DMS 273 (cell line): ENCODE data around the gene ZNF665.
"Not testable (repeated sequence)": the region's sequence is repeated elsewhere in the genome, so short reads cannot be mapped to it uniquely, and the experiment has no call there.

ENCODE experiments used
- DNase-seq: peaks from one replicate; lab custom pipeline; 2025; ENCODE audit not compliant: unreplicated experiment; lab: John Stamatoyannopoulos, UW

ZNF665 gene

DNA sequence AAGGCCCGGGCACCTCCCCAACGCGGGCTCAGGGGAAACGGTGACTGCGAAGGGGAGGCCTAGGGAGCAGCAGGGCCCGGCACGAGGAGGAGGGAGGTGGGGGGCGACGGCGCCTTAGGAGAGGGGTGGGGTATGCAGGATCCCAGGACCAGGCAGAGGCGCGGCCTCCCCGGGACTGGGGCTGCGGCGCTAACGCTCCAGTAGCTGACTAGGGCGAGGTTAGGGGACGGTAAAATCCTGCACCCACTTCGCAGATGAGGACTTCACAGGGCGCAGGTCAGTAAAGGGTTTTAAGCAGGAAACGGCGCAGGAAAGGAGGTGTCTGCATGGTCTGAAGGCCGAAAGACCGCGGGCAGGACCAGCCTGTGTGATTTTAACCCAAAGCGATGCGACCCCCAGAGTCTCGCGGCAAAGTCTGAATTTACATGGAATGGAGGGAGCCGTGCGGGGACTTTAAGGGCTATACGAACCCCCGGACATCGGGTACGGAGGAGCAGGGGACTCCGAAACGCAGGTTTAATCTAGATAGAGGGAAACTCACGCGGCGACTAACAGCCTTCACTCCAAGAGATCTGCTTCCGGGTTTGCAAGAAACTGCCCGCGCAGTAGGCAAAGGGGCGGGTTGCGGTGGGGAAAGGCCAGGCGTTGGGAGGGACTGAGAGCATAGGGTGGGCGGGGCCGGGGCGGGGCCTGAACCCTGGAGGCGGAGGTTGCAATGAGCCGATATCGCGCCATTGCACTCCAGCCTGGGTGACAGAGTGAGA lies at the start of gene ZNF665:
ZNF665 (minus strand) TSS at position 588 of the 764 bp plus-strand sequence. CDS start 10,460 bp downstream, outside the sequence.
- peak; percentile 94 for DNase-seq

DNA sequence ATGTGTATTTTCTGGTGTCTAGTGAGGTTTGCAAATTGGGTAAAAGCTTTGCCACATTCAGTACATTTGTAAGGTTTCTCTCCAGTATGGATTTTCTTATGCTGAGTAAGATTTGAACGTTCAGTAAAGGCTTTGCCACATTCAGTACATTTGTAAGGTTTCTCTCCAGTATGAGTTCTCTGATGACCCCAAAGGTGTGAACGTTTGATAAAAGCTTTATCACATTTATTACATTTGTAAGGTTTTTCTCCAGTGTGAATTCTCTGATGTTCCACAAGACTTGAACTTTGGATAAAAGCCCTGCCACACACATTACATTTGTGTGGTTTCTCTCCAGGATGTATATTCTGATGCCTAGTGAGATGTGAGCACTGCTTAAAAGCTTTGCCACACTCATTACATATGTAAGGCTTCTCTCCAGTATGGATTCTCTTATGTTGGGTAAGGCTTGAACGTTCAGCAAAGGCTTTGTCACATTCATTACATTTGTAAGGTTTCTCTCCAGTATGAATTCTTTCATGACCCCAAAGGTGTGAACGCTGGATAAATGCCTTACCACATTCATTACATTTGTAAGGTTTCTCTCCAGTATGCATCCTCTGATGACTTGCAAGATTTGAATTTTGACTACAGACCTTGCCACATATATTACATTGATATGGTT lies 44.1 kb upstream of the ZNF665 start:
- DNase-seq: no peak

GRCh38 chr19:53224606-53225005 lies 31.4 kb upstream of the ZNF665 start:
- no peak for DNase-seq

GRCh38 chr19:53222716-53223115 lies 29.6 kb upstream of the ZNF665 start:
- not testable (repeated sequence) for DNase-seq

DNA sequence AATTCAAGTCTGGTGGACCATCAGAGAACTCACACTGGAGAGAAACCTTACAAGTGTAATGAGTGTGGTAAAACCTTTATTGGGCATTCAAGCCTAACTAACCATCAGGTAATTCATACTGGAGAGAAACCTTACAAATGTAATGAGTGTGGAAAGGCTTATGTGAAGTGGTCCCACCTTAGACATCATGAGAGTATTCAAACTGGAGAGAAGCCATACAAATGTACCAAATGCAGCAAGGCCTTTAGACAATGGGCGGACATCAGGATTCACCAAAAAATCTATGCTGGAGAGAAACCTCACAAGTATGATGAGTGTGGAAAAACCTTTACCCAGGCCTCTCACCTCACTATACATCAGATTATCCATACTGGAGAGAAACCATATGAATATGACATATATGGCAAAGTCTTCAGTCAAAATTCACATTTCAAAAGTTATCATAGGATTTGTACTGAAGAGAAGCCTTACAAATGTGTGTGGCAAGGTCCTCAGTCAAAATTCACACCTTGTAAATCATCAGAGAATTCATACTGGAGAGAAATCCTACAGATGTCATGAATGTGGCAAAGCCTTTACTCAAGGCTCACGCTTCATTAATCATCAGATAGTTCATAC lies 19.7 kb upstream of the ZNF665 start:
- no peak for DNase-seq

DNA sequence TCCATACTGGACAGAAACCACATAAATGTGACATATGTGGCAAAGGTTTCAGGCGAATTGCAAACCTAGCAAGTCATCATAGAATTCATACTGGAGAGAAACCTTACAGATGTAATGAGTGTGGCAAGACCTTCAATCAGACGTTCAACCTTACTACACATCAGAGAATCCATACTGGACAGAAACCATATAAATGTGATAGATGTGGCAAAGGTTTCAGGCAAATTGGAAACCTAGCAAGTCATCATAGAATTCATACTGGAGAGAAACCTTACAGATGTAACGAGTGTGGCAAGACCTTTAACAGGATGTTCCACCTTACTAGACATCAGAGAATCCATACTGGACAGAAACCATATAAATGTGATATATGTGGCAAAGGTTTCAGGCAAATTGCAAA lies 18.4 kb upstream of the ZNF665 start:
- DNase-seq: not testable (repeated sequence)

DNA sequence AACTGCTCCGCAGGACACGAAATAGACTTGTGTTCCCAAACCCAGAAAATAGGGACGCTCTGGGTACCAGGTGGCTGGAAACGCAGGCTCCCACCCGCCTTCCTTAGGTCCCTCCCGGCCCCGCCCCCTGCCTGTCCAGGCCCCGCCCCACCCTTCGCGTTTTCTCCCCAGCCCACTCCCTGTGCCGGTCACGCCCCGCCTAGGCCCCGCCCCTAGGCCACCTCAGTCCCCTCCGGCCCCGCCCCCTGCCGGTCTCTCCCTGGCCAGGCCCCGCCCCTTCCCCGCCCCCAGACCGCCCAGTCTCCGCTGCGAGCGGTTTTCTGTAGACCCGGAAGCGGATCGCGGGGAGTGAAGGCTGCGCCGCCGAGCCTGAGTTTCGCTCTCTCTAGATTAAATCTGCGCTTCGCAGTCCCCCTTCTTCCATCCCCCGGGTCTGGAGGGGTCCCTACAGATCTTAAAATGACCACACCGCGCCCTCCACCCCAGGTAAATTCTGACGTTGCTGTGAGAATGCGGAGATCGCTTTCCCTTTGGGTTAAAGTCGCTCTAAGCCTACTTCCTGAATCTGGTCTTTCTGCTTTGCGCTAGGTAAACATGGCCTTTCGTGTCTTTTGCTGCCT lies 3.7 kb upstream of the ZNF665 start:
- peak; percentile 97 for DNase-seq

DNA sequence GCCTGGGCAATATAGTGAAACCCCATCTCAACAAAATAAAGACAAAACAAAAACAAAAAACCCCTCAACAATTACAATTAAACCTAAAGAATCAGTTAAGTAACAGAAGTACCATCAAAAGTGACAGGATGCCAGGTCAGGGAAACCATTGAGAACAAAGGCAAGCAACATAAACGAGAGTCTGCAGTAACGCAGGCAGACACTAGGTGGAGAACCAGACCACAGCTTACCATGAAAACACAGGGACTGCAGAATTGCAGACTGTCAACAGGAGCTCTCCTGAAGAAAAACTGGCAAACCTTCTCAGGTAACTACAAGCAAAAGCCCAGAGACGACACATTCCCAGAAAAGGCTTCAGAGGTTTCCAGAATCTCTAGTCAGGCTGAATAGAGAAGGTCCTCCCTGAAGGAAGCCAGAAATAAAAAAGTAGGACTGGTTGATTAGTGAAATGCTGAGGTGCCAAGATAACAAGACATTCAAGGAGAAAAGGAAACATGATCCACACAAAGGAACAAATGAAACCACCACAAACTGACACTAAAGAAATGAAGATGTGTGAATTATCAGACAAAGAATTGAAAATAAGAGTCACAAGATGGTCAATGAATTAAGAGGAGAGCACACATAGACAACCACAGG lies 2.2 kb upstream of the ZNF665 start:
- DNase-seq: peak; percentile 87

- no peak for DNase-seq
These were observed 521 bp upstream of the ZNF665 start for GRCh38 chr19:53193535-53194222.

GRCh38 chr19:53190253-53190652 lies 2.9 kb downstream of the ZNF665 start:
- no peak for DNase-seq

- peak; percentile 15 for DNase-seq
These were observed 3.4 kb downstream of the ZNF665 start for GRCh38 chr19:53189691-53190198.

GRCh38 chr19:53185155-53185882 lies 7.8 kb downstream of the ZNF665 start:
- DNase-seq: not testable (repeated sequence)

DNA sequence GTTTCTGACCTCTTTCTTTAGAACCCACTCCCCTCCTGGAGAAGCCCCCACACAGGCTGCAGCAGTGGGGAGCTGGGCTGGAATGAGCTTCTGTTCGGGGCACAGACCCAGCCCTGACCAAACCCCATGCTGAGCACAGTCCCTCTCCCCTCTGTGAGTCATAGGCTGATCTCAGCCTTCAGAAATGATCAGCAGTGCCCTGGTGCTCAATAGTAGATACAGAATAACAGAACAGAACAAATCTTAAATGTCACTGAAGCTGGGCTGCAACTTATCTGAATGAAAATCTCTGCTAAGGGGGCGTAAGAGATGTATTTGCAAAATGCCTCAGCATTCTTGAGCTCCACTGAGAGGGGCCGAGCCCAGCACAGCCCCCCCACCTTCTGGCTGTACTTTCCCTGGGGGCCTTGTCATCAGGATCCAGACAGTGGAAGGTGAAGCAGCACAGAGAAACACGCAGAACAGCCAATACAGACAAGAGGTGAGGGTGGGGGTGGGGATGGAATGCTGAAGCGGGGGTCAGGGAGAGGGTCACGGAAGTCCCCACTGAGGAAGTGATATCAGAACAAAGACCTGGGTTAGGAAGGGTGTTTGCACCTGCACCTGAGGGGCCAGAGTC lies 9.9 kb downstream of the ZNF665 start:
- DNase-seq: no peak

GRCh38 chr19:53182202-53182601 lies 11.0 kb downstream of the ZNF665 start:
- DNase-seq: no peak

- no peak for DNase-seq
These were observed 15.2 kb downstream of the ZNF665 start for GRCh38 chr19:53177986-53178385.

- DNase-seq: peak; percentile 6
These were observed 20.3 kb downstream of the ZNF665 start for GRCh38 chr19:53172889-53173288.

DNA sequence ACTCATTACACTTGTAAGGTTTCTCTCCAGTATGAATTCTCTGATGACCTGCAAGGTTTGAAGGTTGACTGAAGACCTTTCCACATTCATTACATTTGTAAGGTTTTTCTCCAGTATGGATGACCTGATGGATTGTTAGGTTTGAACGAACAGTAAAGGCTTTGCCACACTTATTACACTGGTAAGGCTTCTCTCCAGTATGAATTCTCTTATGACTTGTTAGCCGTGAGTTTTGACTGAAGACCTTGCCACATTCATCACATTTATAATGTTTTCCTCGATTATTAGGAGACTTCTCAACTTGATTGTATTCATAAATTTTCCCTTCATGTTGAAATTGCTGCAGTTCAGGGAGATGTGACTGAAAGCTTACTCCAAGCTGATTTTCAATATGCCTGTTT lies 27.5 kb downstream of the ZNF665 start:
- DNase-seq: no peak

GRCh38 chr19:53161123-53161522 lies 32.0 kb downstream of the ZNF665 start:
- DNase-seq: no peak

DNA sequence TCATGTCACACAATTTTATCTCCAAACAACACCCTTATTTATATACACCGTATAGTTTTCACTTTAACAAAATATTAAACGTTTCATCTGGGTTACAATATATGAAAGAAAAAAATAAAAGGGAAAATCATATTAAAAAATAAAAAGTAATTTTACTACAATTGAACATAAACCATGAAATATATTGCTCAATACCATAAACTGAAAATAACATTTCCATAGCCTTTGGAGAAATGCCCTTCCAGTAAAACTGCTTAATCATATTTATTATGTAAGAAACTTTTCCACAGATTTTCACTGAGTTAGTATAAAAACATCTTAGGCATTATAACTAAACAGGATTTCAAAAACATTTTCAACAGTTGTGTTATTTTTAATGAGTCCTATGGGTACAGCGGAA lies 32.8 kb downstream of the ZNF665 start:
- DNase-seq: no peak
